ENCODE data around the gene NFATC2.

DNA sequence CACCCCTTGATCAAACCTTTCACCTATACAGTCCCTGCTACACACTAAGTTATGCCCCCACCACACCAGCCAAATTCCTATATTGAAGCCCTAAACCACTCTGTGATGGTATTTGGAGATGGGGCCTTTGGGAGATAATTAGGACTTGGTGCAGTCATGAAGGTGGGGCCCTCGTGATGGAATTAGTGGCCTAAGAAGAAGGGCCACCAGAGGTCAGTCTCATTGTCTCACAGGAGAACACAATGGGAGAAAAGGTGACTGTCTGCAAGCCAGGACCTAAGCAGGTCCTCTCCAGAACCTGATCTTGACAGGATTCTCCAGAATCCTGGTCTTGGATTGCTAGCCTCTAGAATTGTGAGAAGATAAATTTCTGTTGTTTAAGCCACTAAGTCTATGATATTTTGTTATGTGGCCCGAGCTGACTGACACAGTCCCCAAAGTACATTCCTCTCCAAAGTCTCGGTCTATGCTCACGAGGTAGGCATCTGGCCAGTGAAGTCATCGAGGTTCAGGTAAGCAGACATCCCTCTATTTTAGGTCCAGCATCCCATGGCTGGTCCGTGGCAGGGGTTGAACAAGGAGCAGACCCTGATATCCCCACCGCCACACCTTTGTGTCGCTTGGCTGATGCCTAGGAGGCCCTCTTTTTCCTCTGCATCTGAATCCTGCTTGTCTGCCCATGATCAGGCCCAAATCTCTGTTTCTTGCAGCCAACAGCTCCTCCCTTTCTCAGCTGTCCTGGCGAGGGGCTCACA lies 138.9 kb downstream of the NFATC2 start:
- TF ChIP-seq YY1 (IDR thresholded peaks at IDR 0.05; ENCODE audit: insufficient read depth, insufficient read length) = no peak
- no peak for TF ChIP-seq ZNF274 (IDR thresholded peaks at IDR 0.05; ENCODE audit: low read depth, low read length)

All from NT2/D1 (cell line).